ENCODE results near the gene KCP. TPM values are rescaled to one million over a fixed set of nuclear protein-coding genes. Genes with fewer than 3 reads are reported as not detected.
A peak's percentile ranks its signal among the peaks of the same experiment; 100 is the strongest.

The KCP gene
- total RNA-seq, 1 experiment from 2014 or later: 5.3 TPM

DNA sequence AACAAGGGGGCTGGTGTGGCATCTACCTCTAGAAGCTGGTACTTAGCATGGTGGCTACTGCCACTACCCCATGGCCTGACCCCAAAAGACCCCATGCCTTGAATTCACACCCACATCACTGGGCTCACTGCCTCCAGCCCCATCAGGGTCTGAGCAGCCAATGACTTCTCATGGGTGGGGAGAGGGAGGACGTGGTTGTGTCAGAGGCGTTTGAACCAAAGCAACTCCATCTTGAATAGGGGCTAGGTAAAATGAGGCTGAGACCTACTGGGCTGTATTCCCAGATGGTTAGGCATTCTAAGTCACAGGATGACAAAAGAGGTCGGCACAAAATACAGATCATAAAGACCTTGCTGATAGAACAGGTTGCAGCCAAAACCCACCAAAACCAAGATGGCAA is 15.2 kb downstream of the KCP start:
- peaks cover 9% of the 10 kb centered on the region for H3K23me2 ChIP-seq (ENCODE audit: insufficient read length, low read depth, low read length, poor library complexity, severe bottlenecking)
- H3K14ac ChIP-seq (ENCODE audit: insufficient read depth, low read length): no peak overlapping the region
- Mint-ChIP-seq H3K36me3 (ENCODE audit: insufficient read depth in 1 of 3, low read depth in 3 of 3) (peaks cover 6 to 13% (median 10%) of the 10 kb centered on the region in 3 experiments), H3K27me3 (ENCODE audit: low read depth) (peaks cover 7% of the 10 kb centered on the region), H3K27ac (no peak overlapping the region), H3K9me3 (peaks cover 3 to 6% of the 10 kb centered on the region in 2 experiments), H3K4me3 (no peak overlapping the region), H3K4me1 (peaks cover 2 to 3% of the 10 kb centered on the region in 2 experiments; a peak in 1 of 4 replicates)
- H2BK20ac ChIP-seq (ENCODE audit: low read depth, low read length, poor library complexity, severe bottlenecking): peak overlapping the region; percentile 14
- H4K20me1 ChIP-seq (ENCODE audit: control insufficient read depth, insufficient read depth, insufficient read length): no peaks in the 10 kb centered on the region
- no peak overlapping the region for H4K5ac ChIP-seq (ENCODE audit: insufficient read length, low read depth, low read length)
- no peak overlapping the region for H4K91ac ChIP-seq (ENCODE audit: insufficient read length, low read depth, low read length)
- WGBS (ENCODE audit: extremely low coverage, insufficient read length, low lambda C conversion rate): no CpG with 5 or more reads among the region's 3 CpGs
- no peaks in the 10 kb centered on the region for H3K9me3 ChIP-seq (ENCODE audit: control insufficient read depth, low read depth, low read length)
- no peaks in the 10 kb centered on the region for H3K27me3 ChIP-seq (ENCODE audit: insufficient read depth, low read length)
- H2BK120ac ChIP-seq (ENCODE audit: low read depth, low read length, poor library complexity, severe bottlenecking): no peak overlapping the region
- H3K9ac ChIP-seq (ENCODE audit: extremely low read depth, insufficient read length, low read length): no peak overlapping the region
- H3K27ac ChIP-seq (ENCODE audit: insufficient read length, low read depth, low read length): no peak overlapping the region
- H3K18ac ChIP-seq (ENCODE audit: insufficient read length, low read depth, low read length): no peak overlapping the region
- no peak for DNase-seq
- H3K56ac ChIP-seq (ENCODE audit: insufficient read length, low read depth, low read length): no peak overlapping the region
- H3K79me1 ChIP-seq (ENCODE audit: insufficient read depth, low read depth, low read length, poor library complexity, severe bottlenecking): no peaks in the 10 kb centered on the region
- no peak overlapping the region for H2BK12ac ChIP-seq (ENCODE audit: insufficient read length, low read depth, low read length)
- H3T11ph ChIP-seq (ENCODE audit: low read length): no peak overlapping the region
- no peak overlapping the region for H2BK15ac ChIP-seq (ENCODE audit: low read depth, low read length)
- no peak overlapping the region for H3K4ac ChIP-seq (ENCODE audit: low read depth, low read length)
- no peak overlapping the region for H4K8ac ChIP-seq (replicated peaks; ENCODE audit: insufficient read length, low read depth, low read length)
- H3K4me1 ChIP-seq (ENCODE audit: insufficient read depth, low read length): no peaks in the 10 kb centered on the region
- no peak overlapping the region for H3K23ac ChIP-seq (ENCODE audit: insufficient read length, low read depth, low read length)
- H2AK5ac ChIP-seq (ENCODE audit: insufficient read length, low read length): no peak overlapping the region
- no peak overlapping the region for H2AFZ ChIP-seq (ENCODE audit: low read length)
- H3K4me2 ChIP-seq (ENCODE audit: insufficient read depth, insufficient read length, low read length): no peak overlapping the region
- H2BK5ac ChIP-seq (ENCODE audit: insufficient read length, low read length): no peak overlapping the region
- H3K79me2 ChIP-seq (ENCODE audit: insufficient read depth, low read length): no peaks in the 10 kb centered on the region
- TF ChIP-seq, protein P1, sequence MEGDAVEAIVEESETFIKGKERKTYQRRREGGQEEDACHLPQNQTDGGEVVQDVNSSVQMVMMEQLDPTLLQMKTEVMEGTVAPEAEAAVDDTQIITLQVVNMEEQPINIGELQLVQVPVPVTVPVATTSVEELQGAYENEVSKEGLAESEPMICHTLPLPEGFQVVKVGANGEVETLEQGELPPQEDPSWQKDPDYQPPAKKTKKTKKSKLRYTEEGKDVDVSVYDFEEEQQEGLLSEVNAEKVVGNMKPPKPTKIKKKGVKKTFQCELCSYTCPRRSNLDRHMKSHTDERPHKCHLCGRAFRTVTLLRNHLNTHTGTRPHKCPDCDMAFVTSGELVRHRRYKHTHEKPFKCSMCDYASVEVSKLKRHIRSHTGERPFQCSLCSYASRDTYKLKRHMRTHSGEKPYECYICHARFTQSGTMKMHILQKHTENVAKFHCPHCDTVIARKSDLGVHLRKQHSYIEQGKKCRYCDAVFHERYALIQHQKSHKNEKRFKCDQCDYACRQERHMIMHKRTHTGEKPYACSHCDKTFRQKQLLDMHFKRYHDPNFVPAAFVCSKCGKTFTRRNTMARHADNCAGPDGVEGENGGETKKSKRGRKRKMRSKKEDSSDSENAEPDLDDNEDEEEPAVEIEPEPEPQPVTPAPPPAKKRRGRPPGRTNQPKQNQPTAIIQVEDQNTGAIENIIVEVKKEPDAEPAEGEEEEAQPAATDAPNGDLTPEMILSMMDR (conservative IDR thresholded peaks at IDR 0.05): no peak
